ELF-1 (cell line): ENCODE data around the gene ZNF236.
A peak's percentile ranks its signal among the peaks of the same experiment; 100 is the strongest.
"Not testable (repeated sequence)": the region's sequence is repeated elsewhere in the genome, so short reads cannot be mapped to it uniquely, and the experiment has no call there.

ENCODE experiments used
- DNase-seq: peaks from one replicate; pipeline ENCODE4 v3.0.0-alpha.2; 2016; ENCODE audit warnings: low read depth, low spot score

Gene ZNF236

DNA sequence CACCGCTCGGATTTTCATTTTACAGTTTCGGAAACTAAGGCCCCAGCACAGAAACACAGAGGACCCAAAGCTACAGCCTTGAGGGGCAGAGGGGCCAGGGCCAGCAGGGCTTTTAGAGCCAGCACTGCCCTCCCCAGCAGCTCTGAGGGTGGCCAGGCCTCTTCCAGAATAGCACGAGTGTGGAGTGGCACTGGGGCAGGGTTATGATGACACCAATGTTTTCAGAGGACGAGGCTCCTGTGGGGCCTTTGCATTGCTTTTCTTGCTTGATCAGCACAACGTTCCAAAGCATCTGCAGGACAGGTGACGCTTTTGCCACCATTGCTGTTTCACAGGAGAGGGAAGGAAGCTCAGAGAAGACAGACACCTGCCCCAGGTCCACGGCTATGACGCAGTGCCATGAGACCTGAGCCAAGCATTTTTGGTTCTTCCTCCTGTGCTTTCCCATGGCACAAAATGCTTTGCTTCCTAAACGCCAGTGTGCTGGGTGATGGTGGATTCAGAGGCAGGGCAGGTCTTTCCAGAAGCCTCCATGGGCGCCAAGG lies 183.4 kb downstream of the ZNF236 start:
- DNase-seq = no peak

DNA sequence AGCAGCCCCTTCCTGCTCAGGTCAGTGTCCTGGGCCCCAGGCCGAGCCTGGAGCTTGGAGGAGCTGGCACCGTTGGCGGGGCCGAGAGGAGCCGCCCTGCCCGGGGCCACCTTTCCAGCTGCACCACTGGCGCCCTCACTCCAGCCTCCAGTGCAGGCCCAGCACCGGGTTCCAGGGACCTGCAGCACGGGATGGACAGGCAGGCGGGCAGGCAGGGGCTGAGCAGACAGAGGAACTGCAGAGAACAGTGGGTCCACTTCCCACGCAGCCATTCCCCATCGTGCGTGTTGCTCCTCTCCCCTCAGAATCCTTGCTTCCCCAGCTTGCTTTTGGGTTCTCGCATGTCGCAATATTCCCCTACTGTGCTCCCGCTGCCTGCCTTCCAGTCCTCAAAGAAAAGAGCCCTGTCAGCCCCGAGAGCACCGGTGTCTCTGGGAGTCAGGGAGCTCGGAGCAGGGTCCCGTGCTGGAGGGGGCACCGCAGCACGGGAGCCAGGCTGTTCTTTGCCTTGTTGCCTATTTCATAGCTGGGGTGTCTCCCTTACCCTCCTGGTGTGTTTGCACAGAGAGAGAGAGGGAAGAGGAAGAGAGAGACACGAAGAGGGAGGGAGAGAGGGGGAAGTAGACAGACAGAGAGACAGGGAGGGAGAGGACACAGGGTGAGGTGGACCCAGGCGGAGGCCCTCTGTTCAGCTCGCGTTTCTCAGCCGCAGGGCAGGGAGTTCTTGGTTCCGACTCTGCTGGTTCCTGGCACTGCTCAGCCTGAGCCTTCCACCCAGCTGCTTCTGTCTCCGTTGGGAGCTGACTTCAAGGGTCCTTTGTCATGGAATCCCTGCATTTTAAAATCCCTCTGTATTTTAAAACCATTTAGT lies 184.2 kb downstream of the ZNF236 start:
- DNase-seq = peak; percentile 37

DNA sequence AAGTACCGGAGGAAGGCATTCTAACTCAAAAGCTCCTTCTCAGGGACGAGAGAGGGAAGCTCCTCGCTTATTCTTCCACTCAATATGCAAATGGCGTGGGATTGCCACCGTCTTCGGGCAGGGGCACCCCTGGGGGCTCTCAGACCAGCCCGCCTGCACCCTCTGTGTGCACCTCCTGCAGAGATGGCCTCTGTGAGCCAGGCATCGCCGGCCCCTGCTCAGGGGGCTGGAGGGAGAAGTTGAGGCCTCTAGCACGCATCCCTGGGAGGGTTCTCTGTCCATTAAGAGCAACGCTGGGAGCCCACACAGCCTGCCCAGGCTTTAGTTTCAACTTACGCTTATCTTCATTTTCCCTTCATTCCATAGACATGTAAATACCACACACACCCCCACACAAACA lies 184.9 kb downstream of the ZNF236 start:
- no peak for DNase-seq

DNA sequence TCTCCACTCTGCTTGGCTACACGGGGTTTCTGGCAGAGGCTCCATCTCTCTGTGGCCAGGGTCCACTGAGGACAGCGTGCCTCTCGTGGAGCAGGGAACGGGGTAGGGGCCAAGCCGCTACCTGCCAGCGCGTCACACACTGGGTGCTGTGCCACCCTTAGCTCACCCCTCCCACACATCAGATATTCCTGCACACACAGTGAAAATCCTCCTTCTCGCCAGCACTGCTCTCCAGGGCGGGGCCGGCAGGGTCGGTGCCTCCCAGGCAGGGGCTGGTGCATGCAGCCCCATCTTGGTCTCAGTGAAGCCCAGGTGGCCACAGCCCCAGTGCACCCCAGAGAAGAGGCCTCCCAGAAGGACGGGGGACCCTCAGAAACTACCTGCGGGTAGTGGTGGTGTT lies 185.6 kb downstream of the ZNF236 start:
- DNase-seq = no peak

DNA sequence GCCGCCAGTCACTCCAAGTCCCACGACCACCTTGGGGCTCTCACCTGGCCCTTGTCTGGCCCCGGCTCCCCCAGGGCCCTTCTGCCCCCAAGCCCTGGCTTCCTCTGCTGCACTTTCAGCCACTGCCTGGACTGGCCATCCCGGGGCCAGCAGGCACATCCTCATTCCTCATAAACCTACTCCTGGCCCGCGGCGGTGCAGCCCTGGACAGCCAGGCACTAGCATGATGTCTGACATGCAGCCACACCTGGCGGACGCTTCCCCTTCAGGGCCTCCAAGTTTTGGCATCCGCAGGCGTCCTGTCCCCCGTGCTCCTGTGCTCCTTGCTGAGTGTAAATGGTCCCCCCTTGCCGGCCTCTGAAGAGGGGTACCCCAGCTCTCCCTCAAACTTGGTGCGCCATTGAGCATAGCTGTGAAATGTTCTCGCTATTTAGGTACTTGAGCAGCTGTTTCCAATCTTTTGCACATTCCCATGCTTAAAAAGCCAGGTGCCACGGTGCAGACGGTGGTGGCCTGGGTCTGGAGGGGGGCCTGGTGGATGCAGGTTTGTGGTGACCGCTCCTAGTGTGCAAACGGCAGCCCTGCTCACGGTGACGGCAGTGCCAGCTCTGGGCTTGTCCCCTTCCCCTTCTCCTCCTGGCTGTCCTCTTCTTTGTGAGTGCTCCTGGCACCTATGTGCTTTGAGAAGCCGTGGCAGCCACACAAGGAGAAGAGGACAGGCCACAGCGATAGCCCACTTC lies 186.4 kb downstream of the ZNF236 start:
- no peak for DNase-seq

DNA sequence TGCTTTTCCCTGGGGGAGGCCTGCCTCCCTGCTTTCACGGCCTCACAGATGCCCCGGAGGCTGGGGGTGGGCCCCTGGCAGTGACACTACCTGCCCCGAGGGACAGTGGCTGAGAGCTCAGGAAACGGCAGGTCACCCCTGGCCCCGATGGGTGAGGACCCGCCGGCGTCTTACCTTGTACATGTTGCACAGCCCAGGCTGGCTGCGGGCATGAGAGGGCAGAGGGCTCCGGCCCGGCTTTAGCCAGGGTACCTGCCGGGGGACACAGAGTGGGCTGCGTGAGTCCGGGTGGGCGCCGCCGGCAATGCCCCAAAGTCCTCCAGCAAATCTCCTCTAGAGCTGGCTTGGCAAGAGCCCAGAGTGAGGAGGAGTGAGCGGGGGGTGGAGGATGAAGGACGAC lies 187.3 kb downstream of the ZNF236 start:
- DNase-seq = no peak

DNA sequence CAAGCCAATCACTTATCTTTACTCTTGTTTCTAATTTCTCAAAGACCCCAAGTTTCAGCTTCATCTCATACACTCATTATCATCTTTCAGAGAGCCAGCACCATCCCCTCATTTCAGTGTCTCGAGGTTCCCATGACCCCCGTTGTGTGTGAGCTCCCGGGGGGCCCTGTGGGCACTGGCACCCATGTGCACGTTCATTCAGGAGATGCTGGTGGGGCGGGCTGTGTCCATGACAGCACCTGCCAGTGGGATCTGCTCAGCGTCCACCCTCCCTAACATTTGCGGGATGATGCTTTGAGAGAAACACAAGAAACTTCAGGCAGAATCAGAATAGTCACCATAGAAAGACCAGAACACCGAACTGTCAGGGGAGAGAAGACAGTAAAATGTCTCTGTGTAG lies 189.8 kb downstream of the ZNF236 start:
- DNase-seq = no peak

DNA sequence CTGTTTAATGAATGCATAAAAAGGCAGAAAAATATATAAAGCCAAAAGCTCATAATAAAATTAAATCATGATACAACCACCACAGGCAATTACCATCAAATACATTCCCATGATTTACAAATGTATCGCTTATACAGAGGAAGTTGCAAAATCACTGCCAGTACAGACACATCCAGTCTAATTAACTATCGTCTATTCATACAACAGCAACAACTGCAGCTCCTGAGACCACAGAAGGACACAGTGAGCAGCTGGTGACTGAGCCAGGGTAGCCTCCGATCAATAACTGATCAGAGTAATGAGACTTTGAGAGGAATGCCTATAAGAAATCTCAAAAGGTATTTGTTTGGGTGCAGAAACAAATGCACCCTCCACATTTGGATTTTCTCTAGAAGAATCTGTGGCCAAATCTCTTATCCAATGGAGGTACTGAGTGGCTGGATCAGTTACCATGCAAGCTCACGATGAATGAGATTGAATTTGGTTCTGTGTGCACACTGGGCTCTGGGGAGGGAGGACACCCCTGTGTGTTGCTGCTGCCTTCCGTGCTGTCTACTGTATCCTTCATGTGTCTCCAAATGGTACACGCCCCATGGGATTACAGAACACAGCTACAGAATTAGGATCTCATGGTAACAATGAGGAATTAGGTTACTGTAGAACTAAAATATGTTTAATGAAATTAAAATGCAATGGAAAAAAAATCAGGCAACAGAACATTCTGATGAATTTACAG lies 190.6 kb downstream of the ZNF236 start:
- no peak for DNase-seq

DNA sequence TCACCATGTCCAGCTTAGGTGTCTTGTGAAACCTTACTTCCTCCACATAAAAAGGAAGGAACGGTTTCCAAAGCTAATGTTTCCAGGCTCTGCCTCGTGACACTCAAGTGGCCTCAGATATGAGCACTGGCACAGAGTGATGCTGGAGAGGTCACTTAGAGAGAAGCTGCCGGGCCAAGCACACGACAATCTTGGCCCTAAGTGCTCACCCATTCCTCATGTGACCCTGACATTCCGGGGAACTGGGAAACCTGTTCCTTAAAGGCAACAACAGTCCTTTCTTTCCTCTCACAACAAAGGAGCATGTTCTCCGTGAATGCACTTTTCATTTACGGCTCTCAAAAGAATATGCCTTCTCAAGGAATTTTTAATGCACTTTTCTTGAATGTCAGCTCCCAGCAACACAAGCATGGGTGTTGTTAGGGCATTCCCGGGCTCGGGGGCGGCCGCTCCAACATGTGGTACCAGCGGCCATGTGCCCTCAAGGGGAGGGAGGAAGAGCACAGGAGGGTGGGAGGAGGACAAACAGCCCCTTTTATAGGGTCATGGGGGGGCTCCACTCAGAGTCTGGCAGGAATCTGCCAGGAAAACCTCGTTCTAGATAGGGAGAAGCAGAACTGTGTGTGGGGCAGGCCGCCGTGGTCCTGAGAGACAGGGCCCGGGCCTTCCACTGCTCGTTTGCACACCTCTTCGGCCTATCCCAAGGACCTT lies 191.6 kb downstream of the ZNF236 start:
- no peak for DNase-seq

DNA sequence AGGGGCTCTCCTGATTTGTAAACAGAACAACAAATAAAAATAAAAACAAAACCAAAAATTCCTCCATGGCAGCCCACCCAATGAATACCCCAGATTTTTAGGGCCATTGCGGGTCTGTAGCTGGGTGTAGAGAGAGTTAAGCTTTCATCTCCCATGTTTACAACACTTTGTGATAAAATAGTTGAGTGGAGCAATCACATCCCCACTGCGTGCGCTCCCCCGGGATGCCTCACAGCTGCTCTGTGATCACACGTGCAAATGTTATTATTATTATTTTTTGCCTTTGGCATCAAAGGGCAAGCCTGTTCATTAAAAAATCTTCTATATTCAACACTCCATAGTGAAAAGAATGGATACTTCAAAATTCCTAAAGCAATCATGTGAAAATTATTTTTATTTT lies 192.2 kb downstream of the ZNF236 start:
- no peak for DNase-seq

DNA sequence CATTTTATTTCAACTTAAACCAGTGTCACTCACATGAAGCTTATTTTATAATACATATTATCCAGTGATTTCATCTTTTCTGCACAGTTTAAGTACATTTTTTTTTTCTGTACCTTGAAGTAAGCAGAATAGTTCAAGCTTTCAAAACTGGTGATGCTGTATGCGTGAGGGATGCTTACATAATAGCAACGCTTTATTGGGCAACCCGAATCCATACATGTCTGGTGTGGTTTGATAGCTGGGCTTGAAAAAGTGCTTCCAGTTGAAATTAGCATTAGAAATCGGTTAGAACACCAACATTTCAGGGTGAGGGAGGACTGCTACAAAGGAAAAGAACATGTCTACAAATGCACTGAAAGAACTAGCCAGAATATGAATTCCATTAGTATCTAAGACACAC lies 192.8 kb downstream of the ZNF236 start:
- no peak for DNase-seq

DNA sequence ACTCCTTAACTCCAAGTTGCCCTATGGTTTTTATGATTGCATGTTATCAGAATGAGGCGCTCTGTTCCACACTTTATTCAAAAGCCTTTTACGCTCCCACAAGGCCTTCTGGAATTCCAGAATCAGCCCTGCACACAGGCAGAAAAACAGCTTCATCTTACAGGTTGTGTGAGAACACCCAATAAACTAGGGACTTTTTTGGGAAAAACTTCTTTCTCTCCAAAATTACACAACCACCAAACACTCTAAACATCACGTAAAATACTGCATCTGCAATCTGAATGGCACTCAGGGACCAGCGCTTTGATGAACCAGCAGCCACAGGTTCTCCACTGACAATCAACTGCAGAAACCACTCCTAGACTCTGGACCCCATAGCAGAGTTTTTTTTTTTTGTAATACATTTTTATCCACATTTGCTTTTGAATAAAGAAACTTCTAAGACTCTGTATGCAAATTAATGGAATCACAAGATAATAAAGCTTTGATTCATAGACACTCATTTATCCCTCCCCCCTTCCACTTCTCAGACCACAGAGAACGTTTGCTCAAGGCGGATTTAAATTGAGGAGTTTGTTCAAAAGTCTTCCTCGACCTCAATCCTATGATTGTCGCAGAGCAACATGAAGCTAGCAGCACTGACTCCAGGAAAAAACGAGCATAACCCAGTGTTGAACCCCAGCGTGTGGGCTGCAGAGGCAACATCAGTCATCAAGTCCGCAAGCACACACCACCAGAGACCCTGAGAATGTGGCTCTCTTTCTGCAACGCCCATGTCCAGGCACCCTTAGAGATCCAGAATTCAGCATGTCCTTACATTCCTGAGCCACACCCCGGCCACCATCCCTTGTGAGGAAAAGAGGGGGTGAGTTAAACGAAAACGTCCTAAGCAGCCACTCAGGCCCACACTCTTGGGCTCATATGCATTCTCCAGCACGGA lies 193.7 kb downstream of the ZNF236 start:
- DNase-seq = no peak

DNA sequence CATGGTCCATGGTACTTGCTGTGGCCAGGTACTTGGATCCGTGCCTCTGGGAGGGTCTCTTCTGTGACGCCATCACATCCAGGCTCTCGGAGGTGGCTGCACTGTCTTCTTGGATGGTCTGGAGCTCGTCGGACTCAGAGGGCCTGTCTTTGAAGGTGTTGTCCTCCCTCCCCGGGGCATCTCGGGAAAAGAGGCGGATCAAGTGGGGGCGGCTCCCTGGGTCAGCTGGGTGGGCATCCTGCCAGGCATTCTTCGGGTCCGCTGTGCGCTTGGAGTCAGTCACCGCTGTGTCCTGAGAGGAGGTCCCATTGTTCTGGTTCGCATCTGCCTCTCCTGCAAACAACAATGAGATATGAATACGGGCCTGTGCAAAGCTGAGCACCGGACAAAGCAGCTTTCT lies 194.6 kb downstream of the ZNF236 start:
- DNase-seq = no peak

DNA sequence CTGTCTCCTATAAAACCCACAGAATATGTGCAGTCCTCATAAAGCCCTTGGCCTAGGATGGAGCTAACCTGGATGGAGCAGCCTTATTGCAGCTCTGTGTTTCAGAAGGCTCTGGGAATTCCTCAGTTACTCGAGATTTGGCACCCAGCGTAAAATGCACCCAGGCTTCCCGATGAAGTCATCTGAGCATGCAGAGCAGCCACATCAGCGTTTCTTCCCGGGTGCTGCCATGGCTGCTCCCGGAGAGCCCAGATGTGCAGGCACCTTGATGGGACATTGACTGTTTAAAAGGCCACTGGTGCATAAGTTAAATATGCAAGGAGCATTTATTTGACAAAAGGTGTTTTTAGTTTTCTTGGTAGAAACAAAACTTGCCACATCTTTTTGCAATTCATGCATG lies 195.0 kb downstream of the ZNF236 start:
- no peak for DNase-seq

DNA sequence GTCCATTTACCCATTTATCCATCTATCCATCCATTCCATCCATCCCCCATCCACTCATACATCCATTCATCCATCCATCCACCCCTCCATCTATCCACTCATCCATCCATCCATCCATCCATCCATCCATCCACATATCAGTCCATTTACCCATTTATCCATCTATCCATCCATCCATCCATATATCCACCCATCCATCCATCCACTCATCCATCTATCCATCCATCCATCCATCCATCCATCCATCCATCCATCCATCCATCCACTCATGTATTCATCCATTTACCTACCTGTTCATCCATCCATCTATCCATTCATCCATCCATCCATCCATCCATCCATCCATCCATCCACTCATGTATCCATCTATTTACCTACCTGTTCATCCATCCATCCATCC lies 196.3 kb downstream of the ZNF236 start:
- DNase-seq = not testable (repeated sequence)

DNA sequence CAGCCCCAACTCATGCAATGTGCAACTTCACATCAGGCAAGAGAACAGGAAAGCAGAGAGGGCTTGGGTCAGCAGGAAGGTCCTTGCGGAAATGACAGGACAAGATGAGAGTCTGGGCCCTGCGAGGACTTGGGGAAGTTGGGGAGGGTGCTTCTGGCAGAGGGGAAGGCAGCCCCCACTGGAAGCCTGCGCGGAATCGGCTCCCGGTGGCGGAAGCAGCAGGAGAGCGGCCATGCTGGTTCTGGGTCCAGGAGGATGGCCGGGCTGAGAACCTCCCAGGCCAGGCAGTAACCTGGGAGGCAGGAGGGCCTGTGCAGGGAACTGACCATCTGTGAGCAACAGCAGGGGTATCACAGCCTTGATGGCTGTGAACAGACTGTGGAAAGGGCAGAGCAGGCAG lies 197.3 kb downstream of the ZNF236 start:
- DNase-seq = no peak
